GM10847 (cell line): ENCODE results near the gene HMGCL.

Experiments used
- POLR2A ChIP-seq: IDR thresholded peaks from 2 replicates; pipeline ENCODE4 v1.6.1; 2011; ENCODE audit not compliant: insufficient read length; ENCODE audit errors: extremely low read depth

HMGCL gene

DNA sequence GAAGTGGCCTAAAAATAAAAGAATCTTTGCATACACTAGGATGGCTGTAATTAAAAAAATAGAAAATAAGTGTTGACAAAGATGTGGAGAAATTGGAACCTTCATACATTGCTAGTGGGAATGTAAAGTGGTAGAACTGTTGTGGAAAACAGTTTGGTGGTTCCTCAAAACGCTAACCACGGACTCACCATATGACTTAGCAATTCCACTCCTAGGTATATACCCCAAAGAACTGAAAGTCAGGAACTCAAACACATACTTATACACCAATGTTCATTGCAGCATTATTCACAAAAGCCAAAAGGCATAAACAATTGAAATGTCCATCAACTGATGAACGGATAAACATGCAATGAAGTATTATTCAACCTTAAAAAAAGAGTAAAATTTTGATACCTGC, 10.8 kb upstream of the HMGCL start:
- no peak for TF ChIP-seq POLR2A

DNA sequence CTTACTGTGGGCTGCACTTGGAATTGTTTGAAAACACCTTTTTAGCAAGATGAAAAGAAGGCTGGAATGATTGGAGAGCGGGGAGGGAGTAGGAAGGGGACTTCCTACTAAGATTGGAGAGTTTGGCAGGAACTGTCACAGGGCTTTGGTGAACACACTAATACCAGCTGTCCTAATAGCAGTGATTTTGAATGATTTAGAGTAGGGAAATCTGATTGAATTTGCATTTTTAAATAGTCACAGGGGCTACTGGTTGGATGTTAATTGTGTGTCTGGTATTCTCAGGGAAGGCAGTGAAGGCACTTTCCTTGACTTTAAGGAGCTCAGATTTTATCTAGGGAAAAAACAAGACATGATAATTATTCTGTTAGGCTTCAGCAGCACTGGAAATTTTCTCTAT, 2.5 kb upstream of the HMGCL start:
- no peak for TF ChIP-seq POLR2A

DNA sequence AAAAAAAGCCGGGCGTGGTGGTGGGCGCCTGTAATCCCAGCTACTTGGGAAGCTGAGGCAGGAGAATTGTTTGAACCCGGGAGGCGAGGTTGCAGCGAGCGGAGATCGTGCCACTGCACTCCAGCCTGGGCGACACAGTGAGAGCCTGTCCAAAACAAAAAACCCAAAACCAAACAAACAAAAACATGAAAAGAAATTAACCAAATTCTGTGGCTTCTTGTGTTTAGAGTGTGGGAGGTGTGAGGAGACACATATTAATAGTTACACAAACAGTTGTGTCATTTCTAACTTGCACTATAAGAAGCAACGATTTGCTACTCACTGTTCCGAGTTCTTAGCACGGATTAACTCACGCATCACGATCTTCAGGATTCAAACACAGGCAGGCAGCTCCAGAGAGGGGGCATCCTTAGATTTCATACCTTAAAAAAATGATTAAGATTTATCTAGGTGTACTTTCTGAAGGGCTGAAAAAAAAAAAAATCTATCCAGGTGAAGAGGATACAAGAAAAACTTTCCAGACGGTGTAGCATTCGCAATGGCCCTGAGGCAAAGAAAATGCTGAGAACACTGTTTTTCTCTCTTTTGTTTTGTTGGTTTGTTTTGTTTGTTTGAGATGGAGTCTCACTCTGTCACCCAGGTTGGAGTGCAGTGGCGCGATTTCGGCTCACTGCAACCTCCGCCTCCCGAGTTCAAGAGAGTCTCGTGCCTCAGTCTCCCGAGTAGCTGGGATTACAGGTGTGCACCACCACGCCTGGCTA, 713 bp upstream of the HMGCL start:
- TF ChIP-seq POLR2A = no peak

DNA sequence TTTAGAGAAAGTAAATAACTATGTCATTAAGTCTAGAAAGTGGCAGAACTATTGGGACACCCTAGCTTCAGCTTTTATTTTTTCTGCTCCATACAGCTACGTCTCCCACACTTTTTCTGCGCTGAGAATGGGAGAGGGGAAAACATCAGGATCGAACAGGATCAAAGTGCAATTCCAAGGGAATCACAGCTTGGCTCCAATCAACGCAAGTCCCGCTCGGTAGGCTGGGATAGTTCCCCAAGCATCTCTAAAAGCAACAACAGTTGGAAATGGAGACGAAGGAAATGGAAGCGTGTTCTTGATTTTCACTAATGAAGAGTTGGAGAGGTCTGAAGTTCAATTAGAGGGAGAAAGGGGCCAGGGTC, 536 bp downstream of the HMGCL start:
- TF ChIP-seq POLR2A = no peak

DNA sequence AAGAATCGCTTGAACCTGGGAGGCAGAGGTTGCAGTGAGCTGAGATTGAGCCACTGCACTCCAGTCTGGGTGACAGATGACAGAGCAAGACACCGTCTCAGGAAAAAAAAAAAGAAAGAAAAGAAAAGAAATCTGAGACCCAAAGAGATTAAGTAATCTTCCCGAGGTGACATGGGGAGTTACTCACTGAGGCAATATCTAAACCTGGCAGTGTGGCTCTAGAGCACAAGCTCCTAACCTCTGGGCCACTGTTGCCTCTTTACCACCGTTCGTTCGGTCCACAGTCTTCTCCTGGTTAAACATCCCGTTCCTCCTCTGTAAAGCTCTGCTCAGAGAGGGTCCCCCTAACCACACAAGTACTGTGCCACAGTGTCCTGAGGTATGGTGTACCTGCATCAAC, 1.5 kb downstream of the HMGCL start:
- TF ChIP-seq POLR2A = no peak

DNA sequence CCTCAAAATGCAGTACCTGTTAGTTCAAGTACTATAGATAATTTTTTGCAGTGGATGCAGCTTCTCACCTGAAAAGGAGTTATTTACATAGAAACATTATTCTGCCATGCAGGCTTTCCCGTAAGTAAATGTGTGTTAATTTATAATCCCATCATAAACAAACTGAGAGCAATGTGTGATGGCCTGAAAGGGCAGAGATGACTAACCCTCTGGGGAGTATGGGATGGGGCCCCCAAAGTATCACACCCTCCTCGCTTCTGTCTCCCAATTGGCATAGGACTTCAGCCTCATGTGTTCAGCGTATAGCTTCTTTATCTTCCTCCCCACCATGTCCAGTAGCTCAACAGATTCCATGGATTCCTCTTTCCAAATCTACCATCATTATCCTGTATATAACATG, 7.6 kb downstream of the HMGCL start:
- no peak for TF ChIP-seq POLR2A

DNA sequence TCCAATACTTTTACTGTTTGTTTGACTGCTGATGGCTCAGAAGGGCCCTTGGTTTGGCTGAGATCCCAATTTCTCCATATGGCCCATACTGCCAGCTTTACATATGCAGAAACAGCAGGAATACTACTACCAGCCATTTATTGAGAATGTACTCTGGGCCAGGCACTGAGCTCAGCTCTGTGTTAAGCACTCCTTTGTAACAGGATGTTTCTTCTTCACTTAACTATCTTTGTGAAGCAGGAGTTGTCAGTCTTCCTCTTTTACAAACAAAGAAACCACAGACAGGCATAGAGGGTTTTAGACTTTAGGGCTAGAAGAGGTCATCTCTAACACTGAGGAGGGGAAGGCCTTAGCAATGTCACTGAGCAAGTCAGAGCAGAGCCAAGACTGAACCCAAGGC, 8.3 kb downstream of the HMGCL start:
- TF ChIP-seq POLR2A = no peak

DNA sequence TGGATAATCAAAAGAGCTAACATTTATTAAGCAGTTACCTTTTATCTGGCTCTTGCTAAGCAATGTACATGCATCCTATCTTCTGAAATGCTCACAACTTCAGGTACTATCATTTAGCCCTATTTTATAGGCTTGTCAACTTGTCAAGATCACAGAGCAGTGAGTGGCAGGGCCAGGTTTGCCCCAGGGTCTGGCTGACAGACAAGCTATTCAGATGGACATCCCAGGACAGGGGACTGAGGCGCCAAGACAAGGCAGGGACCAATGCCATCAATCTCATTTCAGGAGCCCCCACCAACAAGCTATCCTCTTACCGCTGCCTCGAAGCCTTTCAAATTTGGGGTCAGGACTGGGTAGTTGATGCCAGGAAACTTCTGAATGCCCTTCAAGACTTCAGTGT, 8.9 kb downstream of the HMGCL start:
- no peak for TF ChIP-seq POLR2A

DNA sequence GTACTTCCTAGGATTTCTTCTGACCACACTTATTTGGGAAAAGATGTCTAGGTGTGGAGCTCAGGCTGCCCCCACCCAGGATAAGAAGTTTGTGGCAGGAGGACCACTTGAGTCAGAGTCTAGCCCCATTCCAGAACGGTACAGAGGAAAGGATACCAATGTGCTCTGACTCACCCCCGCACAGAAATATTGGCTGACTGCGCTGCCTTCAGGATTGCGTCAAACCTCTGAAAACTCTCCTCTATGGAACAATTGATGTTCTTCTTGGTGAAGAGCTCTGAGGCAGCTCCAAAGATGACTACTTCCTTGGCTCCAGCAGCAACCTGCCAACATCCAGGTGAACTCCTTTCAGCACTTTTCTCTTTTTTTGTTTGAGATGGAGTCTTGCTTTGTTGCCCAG, 11.2 kb downstream of the HMGCL start:
- TF ChIP-seq POLR2A = no peak

DNA sequence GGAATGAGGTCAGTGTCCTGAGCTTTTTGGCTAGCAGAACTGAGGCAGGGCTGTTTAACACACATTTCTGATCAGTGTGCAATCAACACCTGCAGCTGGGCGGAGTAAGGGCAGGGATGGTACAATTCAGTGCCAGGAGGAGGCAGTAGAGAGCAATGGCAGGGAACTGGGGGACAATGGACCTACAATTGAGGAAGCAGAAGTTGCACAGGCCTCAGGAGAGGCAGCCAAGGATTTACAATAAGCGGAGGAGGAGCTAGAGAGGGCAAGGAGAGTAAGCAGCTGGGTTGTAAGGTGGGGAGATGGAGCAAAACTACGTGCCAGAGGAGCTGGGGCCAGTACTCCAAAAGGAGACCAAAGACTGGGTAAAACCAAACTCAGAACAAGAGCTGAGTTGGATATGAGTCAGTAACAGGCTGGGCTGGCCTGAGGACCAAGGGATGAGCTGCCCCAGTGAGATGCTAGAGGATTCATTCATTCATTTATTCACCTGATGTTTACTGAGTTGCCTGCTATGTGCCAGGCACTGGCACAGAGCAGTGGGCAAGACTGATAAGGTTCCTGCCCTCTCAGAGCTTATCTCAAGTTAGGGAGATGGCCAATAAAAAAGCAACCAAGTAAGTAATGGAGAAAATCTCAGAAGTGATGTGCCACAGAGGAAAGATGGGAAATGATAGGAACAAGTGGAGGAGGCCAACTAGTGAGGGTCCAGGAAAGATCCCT, 14.2 kb downstream of the HMGCL start:
- no peak for TF ChIP-seq POLR2A

DNA sequence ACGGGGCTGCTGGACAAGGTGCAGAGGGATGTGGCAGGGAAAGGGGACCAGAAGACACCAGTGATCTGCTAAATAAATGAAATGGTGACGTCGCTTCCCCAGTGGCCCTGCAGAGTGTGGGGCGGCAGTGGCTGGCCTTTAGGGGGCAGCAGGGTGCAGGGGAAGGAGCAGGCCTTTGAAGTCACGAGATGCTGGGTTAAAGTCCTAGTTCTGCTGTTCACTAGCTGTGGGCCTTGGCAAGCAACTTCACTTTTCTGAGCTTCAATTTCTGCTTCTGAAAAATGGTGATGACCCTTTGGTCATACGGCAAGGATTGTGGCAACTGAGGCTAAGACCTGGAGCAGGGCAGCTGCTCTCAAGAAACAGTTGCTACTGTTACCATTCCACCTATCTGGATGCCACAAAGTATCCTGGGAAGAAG, 15.5 kb downstream of the HMGCL start:
- TF ChIP-seq POLR2A = no peak

DNA sequence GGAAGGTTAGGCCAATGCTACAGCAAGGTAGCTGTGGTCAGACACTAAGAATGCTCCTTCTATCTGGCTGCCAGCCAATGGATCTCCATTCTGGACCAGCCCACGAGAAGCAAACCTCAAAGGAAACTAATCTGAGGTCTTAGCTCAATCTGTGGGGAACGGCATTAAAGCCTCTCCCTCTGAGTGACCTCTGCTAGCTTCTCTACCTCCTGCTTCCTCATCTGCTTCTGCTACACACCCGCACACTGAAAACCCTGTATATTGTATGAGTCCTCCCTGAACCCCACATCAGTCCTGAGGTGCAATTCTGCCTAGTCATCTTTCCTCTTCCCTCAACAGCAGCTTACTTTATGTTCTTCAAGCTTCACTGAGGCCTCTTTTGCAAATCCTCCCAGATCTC, 17.8 kb downstream of the HMGCL start:
- no peak for TF ChIP-seq POLR2A

DNA sequence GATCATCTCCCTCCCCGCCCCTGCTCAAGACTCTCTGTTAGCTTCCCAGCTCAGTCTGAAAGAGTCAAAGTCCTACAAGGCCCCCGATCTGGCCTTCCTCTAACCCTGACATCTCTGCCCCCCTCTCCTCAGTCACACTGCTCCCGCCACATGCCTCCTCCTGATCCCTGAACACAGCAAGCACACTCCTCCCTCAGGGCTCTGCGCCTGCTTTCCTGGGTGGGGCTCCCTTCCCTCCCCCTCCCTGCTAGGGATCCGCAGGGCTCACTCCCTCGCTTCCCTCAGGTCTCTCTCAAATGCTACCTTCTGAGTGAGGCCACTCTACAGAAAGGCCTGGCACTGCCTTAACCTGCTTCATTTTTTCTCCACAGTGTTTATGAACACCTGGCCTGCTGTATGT, 18.9 kb downstream of the HMGCL start:
- TF ChIP-seq POLR2A = no peak

DNA sequence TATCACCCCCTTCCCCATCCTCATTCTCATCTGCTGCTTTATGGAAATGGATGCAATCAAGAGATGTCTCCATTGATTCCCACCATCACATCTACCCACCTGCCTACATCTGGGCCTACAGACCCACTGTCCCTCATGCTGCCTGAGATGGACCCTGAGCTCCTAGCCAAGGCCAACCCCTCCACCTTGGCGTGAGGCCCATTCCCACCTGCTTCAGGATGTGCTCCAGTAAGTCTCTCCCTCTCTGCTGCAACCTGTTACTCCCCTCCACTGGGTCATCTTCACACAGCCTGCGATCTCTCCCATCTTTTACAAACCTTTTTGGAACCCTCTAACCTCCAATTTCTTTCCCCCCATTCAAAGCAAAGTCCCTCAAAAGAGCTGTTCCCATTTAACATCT, 20.2 kb downstream of the HMGCL start:
- no peak for TF ChIP-seq POLR2A

DNA sequence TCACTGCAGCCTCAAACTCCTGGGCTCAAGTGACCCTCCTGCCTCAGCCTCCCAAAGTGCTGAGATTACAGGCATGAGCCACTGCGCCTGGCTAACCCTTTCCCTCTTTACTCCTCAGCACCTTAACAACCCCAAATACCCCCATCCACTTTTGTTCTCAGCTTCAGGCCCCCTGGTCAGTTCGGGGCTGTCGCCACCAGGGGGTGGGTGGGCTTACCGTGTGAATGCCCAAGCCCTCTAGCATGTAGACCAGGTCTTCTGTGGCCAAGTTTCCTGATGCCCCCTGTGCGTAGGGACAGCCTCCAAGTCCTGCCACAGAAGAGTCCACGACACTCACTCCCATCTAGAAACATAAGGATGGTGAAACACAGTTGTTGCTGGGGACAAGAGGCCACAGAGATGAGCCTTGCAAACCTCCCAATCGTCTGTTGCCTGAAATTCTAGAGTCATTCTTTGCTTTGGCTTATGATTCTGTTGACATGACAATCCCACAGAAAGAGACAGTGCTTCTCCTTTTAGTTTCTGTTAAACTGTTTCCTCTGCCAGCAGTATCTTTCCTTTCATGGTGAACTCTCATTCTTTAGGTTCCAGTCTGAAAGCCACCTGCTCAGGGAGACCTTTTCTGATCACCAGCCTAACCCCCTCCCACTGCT, 20.9 kb downstream of the HMGCL start:
- no peak for TF ChIP-seq POLR2A

DNA sequence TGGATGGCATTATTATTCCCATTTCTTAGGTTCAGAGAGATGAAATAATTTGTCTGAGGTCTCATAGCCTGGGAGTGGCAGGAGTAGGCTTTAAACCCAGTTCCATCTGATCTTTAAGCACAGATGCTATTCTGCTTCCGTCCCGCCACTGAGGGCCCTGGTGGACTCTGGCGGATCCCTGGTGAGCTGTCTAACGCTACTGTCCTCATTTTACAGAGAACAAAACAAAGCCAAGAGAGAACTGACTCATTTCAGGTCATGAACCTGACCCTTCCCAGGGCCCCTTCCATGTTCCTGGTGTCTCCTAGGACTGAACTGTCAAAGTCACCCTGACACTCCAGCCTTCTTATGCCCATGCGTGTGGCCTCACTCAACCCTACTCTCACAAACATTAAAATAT, 21.6 kb downstream of the HMGCL start:
- TF ChIP-seq POLR2A = no peak
